GM18873 (cell line): ENCODE results near the gene KRTAP9-6.

Experiments
- ATAC-seq: cut with Tn5 transposase; IDR thresholded peaks from one replicate; pipeline ENCODE4 v1.9.1; 2021; ENCODE audit warnings: mild to moderate bottlenecking, moderate library complexity, moderate number of reproducible peaks; ENCODE audit not compliant: unreplicated experiment, low FRiP score

The KRTAP9-6 gene

GRCh38 chr17:41315204-41315794 is 50.1 kb downstream of the KRTAP9-6 start, which contains the start of gene KRTAP17-1:
Gene KRTAP17-1 (minus strand): TSS chr17:41315710. CDS start chr17:41315650, 60 bp downstream.
- no peak for ATAC-seq
